ENCODE measurements around the gene FBXO2.
"Not testable (repeated sequence)": the region's sequence is repeated elsewhere in the genome, so short reads cannot be mapped to it uniquely, and the experiment has no call there.

Gene FBXO2

GRCh38 chr1:11622398-11622797 lies 31.8 kb downstream of the FBXO2 start:
- DNase-seq, result no peak

- no peak for DNase-seq
These were observed 33.3 kb downstream of the FBXO2 start for GRCh38 chr1:11620924-11621323.

- no peak for DNase-seq
These were observed 33.8 kb downstream of the FBXO2 start for GRCh38 chr1:11620405-11620804.

- DNase-seq, result no peak
These were observed 36.5 kb downstream of the FBXO2 start for GRCh38 chr1:11617741-11618140.

- DNase-seq, result no peak
These were observed 36.9 kb downstream of the FBXO2 start for GRCh38 chr1:11617314-11617713.

GRCh38 chr1:11616766-11617165 lies 37.5 kb downstream of the FBXO2 start:
- DNase-seq, result no peak

- DNase-seq, result no peak
These were observed 39.1 kb downstream of the FBXO2 start for GRCh38 chr1:11615090-11615489.

- DNase-seq, result no peak
These were observed 40.9 kb downstream of the FBXO2 start for GRCh38 chr1:11613347-11613746.

- no peak for DNase-seq
These were observed 42.4 kb downstream of the FBXO2 start for GRCh38 chr1:11611638-11612327.

GRCh38 chr1:11610629-11611180 lies 43.5 kb downstream of the FBXO2 start:
- no peak for DNase-seq

- not testable (repeated sequence) for DNase-seq
These were observed 44.9 kb downstream of the FBXO2 start for GRCh38 chr1:11609378-11609777.

- DNase-seq, result not testable (repeated sequence)
These were observed 45.6 kb downstream of the FBXO2 start for GRCh38 chr1:11608596-11609130.

GRCh38 chr1:11606775-11607174 lies 47.5 kb downstream of the FBXO2 start:
- no peak for DNase-seq

GRCh38 chr1:11602981-11603380 lies 51.2 kb downstream of the FBXO2 start:
- DNase-seq, result no peak

- DNase-seq, result no peak
These were observed 51.8 kb downstream of the FBXO2 start for GRCh38 chr1:11602424-11602823.

- DNase-seq, result no peak
These were observed 53.4 kb downstream of the FBXO2 start for GRCh38 chr1:11600836-11601235.

GRCh38 chr1:11599891-11600576 lies 54.2 kb downstream of the FBXO2 start:
- no peak for DNase-seq

- DNase-seq, result no peak
These were observed 55.8 kb downstream of the FBXO2 start for GRCh38 chr1:11598461-11598860.
